H1 (cell line): ENCODE results near the gene LAMB1. TPM values are rescaled to one million over a fixed set of nuclear protein-coding genes. Genes with fewer than 3 reads are reported as not detected.
A peak's percentile ranks its signal among the peaks of the same experiment; 100 is the strongest.

Experiments
- CTCF ChIA-PET: fragments of 300-600 bp; sonication (Branson Sonifier 250); formaldehyde crosslinking; loops from one replicate; lab custom pipeline; 2021; ENCODE audit not compliant: partially characterized antibody; lab: Charles Lee
- POLR2A ChIA-PET: fragments of 300-600 bp; sonication (Branson Sonifier 250); formaldehyde crosslinking; loops from one replicate; lab custom pipeline; 2021; ENCODE audit warnings: inconsistent platforms; ENCODE audit not compliant: partially characterized antibody; lab: Charles Lee
- DNase-seq, 2 experiments: peaks; one replicate each; pipeline versions ENCODE4 v3.0.0 to v3.0.0-alpha.2; 2010 to 2022; ENCODE audit warnings: low spot score in 2 of 2, low read depth in 1 of 2, mixed read lengths in 1 of 2
- FAIRE-seq: peaks from 2 replicates; lab custom pipeline; 2011; peaks lifted over from hg19 to GRCh38; lab: Jason Lieb, UNC
- H2AFZ ChIP-seq: 2 replicates; pipeline ENCODE4 v1.8.1; 2012; ENCODE audit warnings: low read length, inconsistent platforms
- H2AK5ac ChIP-seq: 2 replicates; pipeline ENCODE4 v1.6.1; 2013; ENCODE audit warnings: low read depth, low read length
- H2BK120ac ChIP-seq: replicated peaks from 2 replicates; pipeline ENCODE3; 2013; ENCODE audit warnings: low read depth, low read length, inconsistent platforms
- H2BK12ac ChIP-seq: 2 replicates; pipeline ENCODE4 v1.6.1; 2013; ENCODE audit warnings: low read depth, low read length
- H2BK15ac ChIP-seq: 2 replicates; pipeline ENCODE4 v1.6.1; 2013; ENCODE audit warnings: low read length
- H2BK20ac ChIP-seq: 2 replicates; pipeline ENCODE4 v1.6.1; 2013; ENCODE audit warnings: low read length
- H2BK5ac ChIP-seq: 2 replicates; pipeline ENCODE4 v1.6.1; 2013; ENCODE audit warnings: low read depth, low read length
- H3K14ac ChIP-seq: 2 replicates; pipeline ENCODE4 v1.6.1; 2013; ENCODE audit warnings: inconsistent platforms; ENCODE audit not compliant: insufficient read length
- H3K18ac ChIP-seq: 2 replicates; pipeline ENCODE4 v1.6.1; 2013; ENCODE audit warnings: low read length; ENCODE audit errors: extremely low read depth
- H3K23ac ChIP-seq: 2 replicates; pipeline ENCODE4 v1.6.1; 2013; ENCODE audit warnings: inconsistent platforms; ENCODE audit not compliant: insufficient read length
- H3K23me2 ChIP-seq: 2 replicates; pipeline ENCODE4 v1.6.1; 2013; ENCODE audit warnings: low read depth, low read length
- H3K27ac ChIP-seq: 2 replicates; pipeline ENCODE4 v1.6.1; 2011; ENCODE audit warnings: low read depth, low read length, inconsistent platforms
- H3K27me3 ChIP-seq, 4 experiments: replicated peaks in 1 of 4; 1 replicate in 1 of 4; 2 replicates in 3 of 4; pipeline versions ENCODE4 v1.6.1 to v1.8.1; 2011 to 2013; ENCODE audit warnings: low read length in 3 of 4, mild to moderate bottlenecking in 3 of 4, inconsistent platforms in 2 of 4, mixed read lengths in 2 of 4, moderate library complexity in 1 of 4; ENCODE audit not compliant: control insufficient read depth in 3 of 4, insufficient read depth in 3 of 4; ENCODE audit errors: extremely low read depth in 1 of 4
- H3K36me3 ChIP-seq, 4 experiments: 2 replicates each; pipeline versions ENCODE4 v1.6.1 to v1.8.1; 2011 to 2013; ENCODE audit warnings: mild to moderate bottlenecking in 4 of 4, low read length in 3 of 4, moderate library complexity in 2 of 4, control low read depth in 1 of 4, inconsistent platforms in 1 of 4; ENCODE audit not compliant: insufficient read depth in 4 of 4, control insufficient read depth in 2 of 4
- H3K4ac ChIP-seq: replicated peaks from 2 replicates; pipeline ENCODE3; 2013; ENCODE audit warnings: low read length, low read depth, mixed read lengths, inconsistent platforms; ENCODE audit not compliant: insufficient read length
- H3K4me1 ChIP-seq, 4 experiments: replicated peaks in 1 of 4; 1 replicate in 1 of 4; 2 replicates in 3 of 4; pipeline versions ENCODE4 v1.6.1 to v1.8.1; 2011 to 2013; ENCODE audit warnings: low read length in 3 of 4, inconsistent platforms in 2 of 4, mixed read lengths in 1 of 4; ENCODE audit not compliant: insufficient read depth in 4 of 4, control insufficient read depth in 3 of 4
- H3K4me2 ChIP-seq, 2 experiments: 2 replicates each; pipeline versions ENCODE4 v1.6.1 to v1.8.1; 2011 to 2013; ENCODE audit warnings: low read depth in 2 of 2, low read length in 2 of 2, control low read depth in 1 of 2, inconsistent platforms in 1 of 2, mild to moderate bottlenecking in 1 of 2; ENCODE audit not compliant: insufficient read depth in 1 of 2
- H3K4me3 ChIP-seq, 4 experiments: fragments of 200-600, 300-600 bp in 1 of 4; sonication (generic), shearing (Covaris generic), sonication (Bioruptor Twin) in 1 of 4; 2 replicates each; pipeline versions ENCODE4 v1.5.1 to v1.8.1; 2011 to 2016; ENCODE audit warnings: low read length in 4 of 4, low read depth in 3 of 4, control low read depth in 2 of 4, inconsistent platforms in 2 of 4, mild to moderate bottlenecking in 2 of 4, mixed read lengths in 1 of 4, moderate library complexity in 1 of 4; ENCODE audit not compliant: insufficient read depth in 2 of 4; ENCODE audit errors: extremely low read depth in 1 of 4
- H3K56ac ChIP-seq: replicated peaks from 2 replicates; pipeline ENCODE3; 2013; ENCODE audit warnings: low read depth, mild to moderate bottlenecking, mixed read lengths, low read length, inconsistent platforms; ENCODE audit not compliant: insufficient read length
- H3K79me1 ChIP-seq: 2 replicates; pipeline ENCODE4 v1.6.1; 2013; ENCODE audit warnings: low read depth, low read length, control low read depth
- H3K79me2 ChIP-seq, 2 experiments: 2 replicates each; pipeline versions ENCODE4 v1.6.1 to v1.8.1; 2012 to 2013; ENCODE audit warnings: low read length in 2 of 2, mild to moderate bottlenecking in 2 of 2, inconsistent platforms in 1 of 2; ENCODE audit not compliant: insufficient read depth in 2 of 2, control insufficient read depth in 1 of 2
- H3K9ac ChIP-seq, 4 experiments: replicated peaks in 1 of 4; 1 replicate in 1 of 4; 2 replicates in 3 of 4; pipeline versions ENCODE4 v1.6.1 to v1.8.1; 2011 to 2013; ENCODE audit warnings: low read depth in 3 of 4, low read length in 3 of 4, control low read depth in 2 of 4, mild to moderate bottlenecking in 2 of 4, moderate library complexity in 2 of 4, inconsistent platforms in 1 of 4; ENCODE audit errors: extremely low read depth in 1 of 4
- H3K9me3 ChIP-seq, 2 experiments: 2 replicates each; pipeline versions ENCODE4 v1.6.1 to v1.8.1; 2012 to 2013; ENCODE audit warnings: mild to moderate bottlenecking in 2 of 2, moderate library complexity in 2 of 2, control low read depth in 1 of 2, inconsistent platforms in 1 of 2, low read depth in 1 of 2, low read length in 1 of 2, mixed read lengths in 1 of 2; ENCODE audit not compliant: insufficient read depth in 2 of 2
- H4K20me1 ChIP-seq, 2 experiments: replicated peaks in 1 of 2; 2 replicates each; pipeline versions ENCODE3 to v1.8.1; 2011 to 2013; ENCODE audit warnings: inconsistent platforms in 2 of 2, low read length in 2 of 2, mild to moderate bottlenecking in 1 of 2; ENCODE audit not compliant: insufficient read depth in 2 of 2, control insufficient read depth in 1 of 2
- H4K5ac ChIP-seq: 2 replicates; pipeline ENCODE4 v1.6.1; 2013; ENCODE audit warnings: low read length, low read depth, mixed read lengths, inconsistent platforms; ENCODE audit not compliant: insufficient read length
- H4K8ac ChIP-seq: 2 replicates; pipeline ENCODE4 v1.8.0; 2013; ENCODE audit warnings: mild to moderate bottlenecking, moderate library complexity, low read length, inconsistent platforms; ENCODE audit not compliant: insufficient read depth; ENCODE audit errors: extremely low read depth
- H4K91ac ChIP-seq: replicated peaks from 2 replicates; pipeline ENCODE3; 2013; ENCODE audit warnings: low read length, mixed read lengths, inconsistent platforms; ENCODE audit not compliant: insufficient read length
- BACH1 ChIP-seq: IDR thresholded peaks from 2 replicates; pipeline ENCODE4 v1.6.1; 2012; ENCODE audit warnings: low read length, improper control_type of control experiment
- CREB1 ChIP-seq: IDR thresholded peaks from 2 replicates; pipeline ENCODE4 v1.6.1; 2012; ENCODE audit warnings: inconsistent platforms
- SP1 ChIP-seq: IDR thresholded peaks from 2 replicates; pipeline ENCODE4 v1.6.1; 2011; ENCODE audit warnings: low read depth, low read length
- WGBS, 2 experiments: shearing (Covaris generic) in 1 of 2; methylation state at CpG; one replicate each; pipeline versions ENCODE4 v1.1.6 to v1.1.7; 2013 to 2015; ENCODE audit warnings: low lambda C conversion rate in 2 of 2, mixed read lengths in 2 of 2, inconsistent platforms in 1 of 2, low coverage in 1 of 2, missing lambda C conversion rate in 1 of 2; ENCODE audit not compliant: insufficient replicate concordance in 2 of 2, insufficient coverage in 1 of 2, insufficient read length in 1 of 2; ENCODE audit errors: extremely low coverage in 1 of 2, missing lambda C conversion rate in 1 of 2; 5-methylcytosine and 5-hydroxymethylcytosine counted together
- polyA plus RNA-seq, 7 experiments: library from polyadenylated mRNA; depleted of rRNA in 3 of 7; stranded (reverse) in 5 of 7; unstranded in 2 of 7; fragments of >200 nt in 5 of 7; fragments of 200-250 nt in 2 of 7; gene quantifications; 1 replicate in 5 of 7; 2 replicates in 1 of 7; 4 replicates in 1 of 7; pipeline versions ENCODE4 v1.2.1 to v1.2.3, GENCODE V29; 2011 to 2013; ENCODE audit warnings: missing spikeins in 2 of 7, mixed read lengths in 2 of 7
- total RNA-seq: library from RNA; stranded (reverse); fragmentation: NEBNext Ultra II Directional; extraction: Animal tissue kit (Norgen Biotek cat#: 25700); gene quantifications from 2 replicates; pipeline ENCODE4 v1.2.1, GENCODE V29; 2021

The LAMB1 gene
- total and polyA plus RNA-seq, 2 of the 8 experiments (the other 6 are each of a cell fraction or from before 2014, with no cell fraction given): 31.9 to 38.5 TPM

DNA sequence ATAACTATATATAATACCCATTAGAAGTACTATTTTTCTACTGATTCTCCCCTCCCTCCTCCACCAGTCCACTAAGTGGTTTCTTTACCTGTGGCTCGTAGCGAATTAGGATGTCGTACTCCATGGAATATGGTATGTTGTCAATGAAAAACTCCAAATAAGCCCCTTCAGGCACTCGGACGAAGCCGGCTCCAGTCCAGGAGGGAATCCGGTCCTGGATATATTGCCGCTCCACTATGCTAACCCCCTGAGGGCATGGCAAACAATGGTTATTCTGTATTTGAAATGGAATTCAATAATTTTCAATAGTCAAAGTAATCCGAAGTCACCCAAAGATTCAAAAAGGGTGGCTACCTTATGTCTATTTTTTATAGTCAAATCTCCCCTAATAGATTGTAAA, 40.1 kb downstream of the LAMB1 start:
- no peak overlapping the region for H3K9ac ChIP-seq
- H3K4me2 ChIP-seq: no peak overlapping the region
- H2BK20ac ChIP-seq: no peak overlapping the region
- H2BK120ac ChIP-seq: no peak overlapping the region
- peaks cover 0 to 2% of the 10 kb centered on the region in 2 experiments for H4K20me1 ChIP-seq
- H2AK5ac ChIP-seq: no peak overlapping the region
- no peak overlapping the region for H3K56ac ChIP-seq
- no peak overlapping the region for H3K4ac ChIP-seq
- H3K23me2 ChIP-seq: no peaks in the 10 kb centered on the region; the same call in 1 of the 2 replicates
- POLR2A ChIA-PET: no interaction called here
- no peak overlapping the region for H3K27ac ChIP-seq
- peaks cover 0 to 55% (median 16%) of the 10 kb centered on the region in 4 experiments; a peak in 5 of 8 replicates for H3K36me3 ChIP-seq
- H2BK5ac ChIP-seq: no peak overlapping the region
- no peak overlapping the region for H3K14ac ChIP-seq
- H2BK15ac ChIP-seq: no peak overlapping the region
- H3K4me3 ChIP-seq: no peak overlapping the region
- H4K5ac ChIP-seq: no peak overlapping the region
- DNase-seq (no peak), FAIRE-seq (no peak)
- H3K27me3 ChIP-seq: no peaks in the 10 kb centered on the region
- H3K23ac ChIP-seq: no peak overlapping the region
- CTCF ChIA-PET: no interaction called here
- no peak overlapping the region for H4K91ac ChIP-seq
- no peaks in the 10 kb centered on the region for H3K79me1 ChIP-seq
- TF ChIP-seq BACH1: no peak
- TF ChIP-seq CREB1: no peak
- 0 out of 2 replicates have a peak, but pooled peaks have one; percentile 22 for TF ChIP-seq SP1
- 92% methylated on average over 9 of the region's 9 CpGs; no CpG with 5 or more reads in 1 of the 2 experiments for WGBS, 2 experiments
- H3K4me1 ChIP-seq: peaks cover 4 to 16% (median 12%) of the 10 kb centered on the region in 4 experiments; a peak in 5 of 7 replicates
- H3K9me3 ChIP-seq: no peaks in the 10 kb centered on the region
- H4K8ac ChIP-seq: no peak overlapping the region
- H2BK12ac ChIP-seq: no peak overlapping the region
- H3K79me2 ChIP-seq: no peaks in the 10 kb centered on the region
- no peak overlapping the region for H3K18ac ChIP-seq
- H2AFZ ChIP-seq: no peak overlapping the region
